Glutamatergic neuron (in vitro differentiated cells): ENCODE data around the gene KLHL28. TPM values are rescaled to one million over a fixed set of nuclear protein-coding genes. Genes with fewer than 3 reads are reported as not detected.
"Not testable (repeated sequence)": the region's sequence is repeated elsewhere in the genome, so short reads cannot be mapped to it uniquely, and the experiment has no call there.

Experiments used
- DNase-seq: peaks from one replicate; pipeline ENCODE4 v3.0.0; 2022
- H3K27ac Mint-ChIP-seq: one replicate; pipeline ENCODE4 v1.8.0; 2020; ENCODE audit warnings: mild to moderate bottlenecking, mixed read lengths, inconsistent platforms; ENCODE audit not compliant: unreplicated experiment
- H3K27me3 Mint-ChIP-seq: one replicate; pipeline ENCODE4 v1.8.0; 2020; ENCODE audit warnings: mild to moderate bottlenecking, moderate library complexity, mixed read lengths, inconsistent platforms; ENCODE audit not compliant: unreplicated experiment
- H3K36me3 Mint-ChIP-seq: one replicate; pipeline ENCODE4 v1.8.0; 2020; ENCODE audit warnings: mild to moderate bottlenecking, mixed read lengths, inconsistent platforms; ENCODE audit not compliant: unreplicated experiment
- H3K4me1 Mint-ChIP-seq: one replicate; pipeline ENCODE4 v1.8.0; 2020; ENCODE audit warnings: mild to moderate bottlenecking, low read depth, mixed read lengths, inconsistent platforms; ENCODE audit not compliant: unreplicated experiment
- H3K4me3 Mint-ChIP-seq: one replicate; pipeline ENCODE4 v1.8.0; 2020; ENCODE audit warnings: mild to moderate bottlenecking, mixed read lengths, inconsistent platforms; ENCODE audit not compliant: unreplicated experiment
- H3K9me3 Mint-ChIP-seq: one replicate; pipeline ENCODE4 v1.8.0; 2020; ENCODE audit warnings: mild to moderate bottlenecking, moderate library complexity, mixed read lengths, inconsistent platforms; ENCODE audit not compliant: unreplicated experiment
- total RNA-seq: library from RNA; stranded (reverse); fragmentation: NEBNext Ultra II Directional; extraction: Animal tissue kit (Norgen Biotek cat#: 25700); gene quantifications from one replicate; pipeline ENCODE4 v1.2.1, GENCODE V29; 2021; ENCODE audit not compliant: unreplicated experiment
- TF ChIP-seq, protein P1 (sequence below): fragments of 200-600 bp; sonication (generic); IDR thresholded peaks from one replicate; pipeline ENCODE4 v1.5.0; 2021; ENCODE audit not compliant: partially characterized antibody, unreplicated experiment

Gene KLHL28
- total RNA-seq, 1 donor from 2014 or later = 25.4 TPM

DNA sequence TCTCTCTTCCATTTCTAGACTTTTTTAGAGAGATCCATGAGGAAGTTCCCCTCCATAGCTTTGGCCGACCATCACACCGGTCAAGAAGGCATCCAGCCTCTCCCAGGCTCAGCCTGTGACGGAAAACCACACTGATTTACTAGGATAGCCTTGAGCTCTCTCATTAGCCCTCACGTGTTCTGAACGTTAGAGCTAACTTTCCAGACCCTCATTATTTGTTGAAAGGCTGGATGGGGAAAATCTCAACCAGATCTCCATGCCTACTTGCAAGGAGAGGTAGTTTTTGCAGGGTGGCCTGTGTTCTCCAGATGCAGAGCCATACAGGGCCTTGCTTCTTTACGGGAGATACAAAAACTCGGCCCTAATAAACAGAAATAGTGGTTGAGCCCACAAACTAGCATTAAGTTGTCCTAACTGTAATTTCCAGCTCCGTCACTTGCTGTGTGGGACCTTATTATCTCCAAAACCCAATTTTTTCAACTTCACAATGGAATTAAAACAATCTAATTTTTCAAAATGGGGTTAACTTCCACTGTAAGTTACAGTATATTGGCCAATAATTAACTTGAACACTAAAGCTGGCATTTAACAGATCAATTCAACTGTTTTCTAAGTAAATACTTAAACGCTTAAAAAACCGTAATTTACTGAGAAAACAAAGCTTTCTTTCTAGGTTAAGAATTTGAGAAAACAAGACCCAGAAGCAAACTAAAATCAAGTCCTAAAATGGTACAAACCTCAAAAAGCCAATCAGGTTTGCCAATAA lies 65.3 kb downstream of the KLHL28 start:
- no peaks in the 10 kb centered on the region for H3K4me1 Mint-ChIP-seq
- peak overlapping the region; percentile 94 for H3K4me3 Mint-ChIP-seq
- no peak for DNase-seq
- H3K27me3 Mint-ChIP-seq = no peaks in the 10 kb centered on the region
- H3K9me3 Mint-ChIP-seq = peaks cover 5% of the 10 kb centered on the region
- H3K36me3 Mint-ChIP-seq = no peaks in the 10 kb centered on the region
- H3K27ac Mint-ChIP-seq = peak overlapping the region; percentile 86
- TF ChIP-seq, protein P1, sequence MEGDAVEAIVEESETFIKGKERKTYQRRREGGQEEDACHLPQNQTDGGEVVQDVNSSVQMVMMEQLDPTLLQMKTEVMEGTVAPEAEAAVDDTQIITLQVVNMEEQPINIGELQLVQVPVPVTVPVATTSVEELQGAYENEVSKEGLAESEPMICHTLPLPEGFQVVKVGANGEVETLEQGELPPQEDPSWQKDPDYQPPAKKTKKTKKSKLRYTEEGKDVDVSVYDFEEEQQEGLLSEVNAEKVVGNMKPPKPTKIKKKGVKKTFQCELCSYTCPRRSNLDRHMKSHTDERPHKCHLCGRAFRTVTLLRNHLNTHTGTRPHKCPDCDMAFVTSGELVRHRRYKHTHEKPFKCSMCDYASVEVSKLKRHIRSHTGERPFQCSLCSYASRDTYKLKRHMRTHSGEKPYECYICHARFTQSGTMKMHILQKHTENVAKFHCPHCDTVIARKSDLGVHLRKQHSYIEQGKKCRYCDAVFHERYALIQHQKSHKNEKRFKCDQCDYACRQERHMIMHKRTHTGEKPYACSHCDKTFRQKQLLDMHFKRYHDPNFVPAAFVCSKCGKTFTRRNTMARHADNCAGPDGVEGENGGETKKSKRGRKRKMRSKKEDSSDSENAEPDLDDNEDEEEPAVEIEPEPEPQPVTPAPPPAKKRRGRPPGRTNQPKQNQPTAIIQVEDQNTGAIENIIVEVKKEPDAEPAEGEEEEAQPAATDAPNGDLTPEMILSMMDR = no peak

DNA sequence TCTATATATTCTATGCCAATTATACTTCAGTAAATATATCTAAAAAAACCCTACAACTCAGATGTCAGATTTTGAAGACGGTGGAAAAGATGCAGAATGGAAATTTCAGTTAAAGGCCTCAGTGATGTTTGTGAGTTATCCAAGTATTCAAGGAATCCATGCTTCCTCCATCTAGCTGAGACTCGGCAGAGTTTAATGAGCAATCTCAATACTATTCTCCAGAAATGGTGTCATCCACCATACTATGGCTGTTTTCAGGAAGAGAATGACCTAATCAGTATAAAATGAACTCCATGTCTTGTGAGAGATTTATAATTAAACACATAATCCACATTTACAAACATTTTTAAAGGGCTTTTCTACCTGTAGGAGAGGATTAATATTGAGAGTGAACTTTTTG lies 66.0 kb downstream of the KLHL28 start:
- Mint-ChIP-seq H3K27ac (no peak overlapping the region), H3K9me3 (peaks cover 6% of the 10 kb centered on the region), H3K27me3 (no peaks in the 10 kb centered on the region), H3K4me3 (no peak overlapping the region), H3K36me3 (no peaks in the 10 kb centered on the region), H3K4me1 (no peaks in the 10 kb centered on the region)
- TF ChIP-seq, protein P1 = no peak
- DNase-seq = no peak

DNA sequence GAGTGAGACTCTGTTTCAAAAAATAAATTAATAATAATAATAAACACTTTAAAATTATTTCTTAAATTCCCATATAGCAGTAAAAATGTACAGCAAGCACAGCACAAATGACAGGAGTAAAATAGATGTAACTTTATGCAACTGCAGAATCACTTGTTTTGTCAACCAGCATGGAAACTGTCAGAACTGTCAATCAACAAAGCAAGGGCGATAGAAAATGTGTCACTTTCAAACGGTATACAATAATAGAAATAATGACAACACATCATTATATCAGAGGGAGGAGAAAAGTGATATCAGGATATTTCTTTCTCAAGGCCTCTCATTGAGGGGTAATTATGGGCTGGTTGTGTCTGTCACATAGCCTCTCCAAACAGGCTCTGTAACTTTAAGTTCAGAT lies 68.2 kb downstream of the KLHL28 start:
- no peak overlapping the region for H3K27ac Mint-ChIP-seq
- H3K36me3 Mint-ChIP-seq = no peaks in the 10 kb centered on the region
- no peak for DNase-seq
- no peak overlapping the region for H3K4me3 Mint-ChIP-seq
- TF ChIP-seq, protein P1 = no peak
- H3K9me3 Mint-ChIP-seq = peaks cover 6% of the 10 kb centered on the region
- H3K27me3 Mint-ChIP-seq = no peaks in the 10 kb centered on the region
- no peaks in the 10 kb centered on the region for H3K4me1 Mint-ChIP-seq

DNA sequence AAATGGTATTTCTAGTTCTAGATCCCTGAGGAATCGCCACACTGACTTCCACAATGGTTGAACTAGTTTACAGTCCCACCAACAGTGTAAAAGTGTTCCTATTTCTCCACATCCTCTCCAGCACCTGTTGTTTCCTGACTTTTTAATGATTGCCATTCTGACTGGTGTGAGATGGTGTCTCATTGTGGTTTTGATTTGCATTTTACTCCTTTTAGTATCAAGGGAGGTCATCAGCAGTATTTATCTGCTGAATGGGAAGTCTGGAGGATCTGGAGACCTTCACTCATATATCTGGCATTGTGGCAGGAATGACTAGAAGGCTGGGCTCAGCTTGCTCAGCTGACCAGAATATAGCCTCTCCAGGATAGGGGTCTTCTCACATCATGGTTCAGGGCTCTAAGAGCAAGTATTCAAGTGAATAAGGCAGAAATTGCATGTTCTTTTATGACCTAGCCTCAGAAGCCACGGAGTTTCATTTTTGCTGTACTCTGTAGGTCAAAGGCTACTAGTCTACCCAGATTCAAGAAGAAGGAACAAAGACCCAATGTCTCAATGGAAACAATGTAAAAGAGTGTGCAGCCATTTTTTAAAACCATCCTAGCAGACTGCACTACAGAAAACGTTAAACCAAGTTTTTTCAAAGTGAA lies 69.9 kb downstream of the KLHL28 start:
- H3K27ac Mint-ChIP-seq, H3K4me3 Mint-ChIP-seq, H3K9me3 Mint-ChIP-seq, H3K27me3 Mint-ChIP-seq, DNase-seq, H3K36me3 Mint-ChIP-seq, H3K4me1 Mint-ChIP-seq: not testable (repeated sequence)

DNA sequence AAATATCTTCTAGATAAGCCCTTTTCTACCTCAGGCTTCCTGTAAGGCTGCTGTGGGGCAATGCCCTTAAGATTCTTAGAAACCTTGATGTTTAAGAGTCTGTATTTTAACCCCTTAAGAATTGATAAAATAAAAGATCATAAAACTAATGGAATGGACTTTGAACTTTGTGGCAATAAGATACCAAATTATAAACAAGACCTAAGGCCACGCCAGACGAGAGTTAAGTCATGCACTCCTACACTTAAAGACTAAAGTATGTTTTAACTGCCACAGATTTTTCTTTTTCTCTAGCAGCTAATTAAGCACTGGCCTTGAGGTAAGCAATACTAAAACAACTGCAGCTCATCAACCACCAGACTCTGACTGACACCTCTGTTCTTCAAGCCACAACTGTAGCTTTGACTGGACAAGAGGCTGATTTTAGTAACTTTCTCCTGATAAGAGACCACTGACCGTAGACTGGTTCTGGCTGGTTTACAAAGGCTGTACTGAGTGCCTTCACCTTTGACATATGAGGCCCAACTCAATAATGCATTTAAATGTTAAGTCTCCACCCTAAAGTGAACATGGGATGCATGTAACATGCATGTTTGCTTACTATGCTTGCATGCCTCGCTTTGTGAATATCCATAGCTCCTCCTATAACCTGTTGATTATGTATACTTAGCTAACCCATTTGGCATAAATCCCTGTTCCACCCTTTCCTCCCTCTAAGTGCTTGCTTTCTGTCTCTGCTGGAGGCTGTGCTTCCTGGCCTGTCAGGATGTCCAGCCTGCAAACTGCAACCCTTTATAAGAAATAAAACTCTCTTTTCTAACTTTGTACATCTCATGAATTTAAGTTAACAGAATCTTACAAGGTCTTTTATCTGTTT lies 71.9 kb downstream of the KLHL28 start:
- TF ChIP-seq, protein P1 = no peak
- H3K4me1 Mint-ChIP-seq = no peaks in the 10 kb centered on the region

More for the DNA sequence above, 71.9 kb downstream of the KLHL28 start:
- Mint-ChIP-seq H3K4me3 (no peak overlapping the region), H3K27me3 (no peaks in the 10 kb centered on the region), H3K36me3 (no peaks in the 10 kb centered on the region), H3K9me3 (peaks cover 3% of the 10 kb centered on the region), H3K27ac (no peak overlapping the region)
- DNase-seq = no peak
